Measurements from ENCODE around the gene IRS2.

DNA sequence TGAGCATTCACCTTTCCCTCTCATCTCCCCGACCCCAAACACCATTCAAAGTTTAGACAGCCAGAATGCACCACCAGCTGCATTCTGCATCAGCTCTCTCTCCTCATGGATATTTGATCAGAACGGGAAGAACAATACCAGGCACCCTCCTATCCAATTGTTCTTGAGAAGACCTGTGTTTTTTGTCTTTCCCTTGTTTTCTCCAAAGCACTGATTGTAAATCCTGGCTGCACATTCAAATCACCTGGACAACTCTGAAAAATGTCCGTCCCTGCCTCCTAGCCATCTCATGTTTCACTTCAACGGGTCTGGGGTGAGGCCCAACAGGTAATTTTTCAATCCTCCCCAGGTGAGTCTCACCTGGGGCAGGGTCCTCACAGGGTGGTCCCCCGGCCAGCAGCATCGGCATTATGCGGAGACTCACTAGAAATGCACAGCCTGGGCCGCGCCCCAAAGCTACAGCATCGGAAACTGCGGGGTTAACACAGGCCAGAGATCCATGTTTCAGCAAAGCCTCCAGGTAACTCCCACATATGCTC lies 5.5 kb downstream of the IRS2 start:
- TF ChIP-seq POLR2AphosphoS5 (IDR thresholded peaks at IDR 0.05; ENCODE audit: low read depth, low read length) (no peak), RAD21 (IDR thresholded peaks at IDR 0.05; ENCODE audit: low read depth) (no peak), TCF7L2 (IDR thresholded peaks at IDR 0.05; ENCODE audit: borderline replicate concordance, extremely low read depth, insufficient read depth, insufficient read length) (no peak), CEBPB (IDR thresholded peaks at IDR 0.05; ENCODE audit: low read depth) (no peak), EGR1 (IDR thresholded peaks at IDR 0.05; ENCODE audit: low read depth) (no peak), EZH2 (IDR thresholded peaks at IDR 0.05) (no peak), REST (IDR thresholded peaks at IDR 0.05; ENCODE audit: low read depth) (no peak), POLR2A (IDR thresholded peaks at IDR 0.05; ENCODE audit: borderline replicate concordance, extremely low read depth, insufficient read depth, insufficient read length) (no peak), ZFX (IDR thresholded peaks at IDR 0.05) (no peak), YY1 (IDR thresholded peaks at IDR 0.05; ENCODE audit: extremely low read depth, insufficient replicate concordance, low read depth, low read length) (no peak)
- TF ChIP-seq, protein P1, sequence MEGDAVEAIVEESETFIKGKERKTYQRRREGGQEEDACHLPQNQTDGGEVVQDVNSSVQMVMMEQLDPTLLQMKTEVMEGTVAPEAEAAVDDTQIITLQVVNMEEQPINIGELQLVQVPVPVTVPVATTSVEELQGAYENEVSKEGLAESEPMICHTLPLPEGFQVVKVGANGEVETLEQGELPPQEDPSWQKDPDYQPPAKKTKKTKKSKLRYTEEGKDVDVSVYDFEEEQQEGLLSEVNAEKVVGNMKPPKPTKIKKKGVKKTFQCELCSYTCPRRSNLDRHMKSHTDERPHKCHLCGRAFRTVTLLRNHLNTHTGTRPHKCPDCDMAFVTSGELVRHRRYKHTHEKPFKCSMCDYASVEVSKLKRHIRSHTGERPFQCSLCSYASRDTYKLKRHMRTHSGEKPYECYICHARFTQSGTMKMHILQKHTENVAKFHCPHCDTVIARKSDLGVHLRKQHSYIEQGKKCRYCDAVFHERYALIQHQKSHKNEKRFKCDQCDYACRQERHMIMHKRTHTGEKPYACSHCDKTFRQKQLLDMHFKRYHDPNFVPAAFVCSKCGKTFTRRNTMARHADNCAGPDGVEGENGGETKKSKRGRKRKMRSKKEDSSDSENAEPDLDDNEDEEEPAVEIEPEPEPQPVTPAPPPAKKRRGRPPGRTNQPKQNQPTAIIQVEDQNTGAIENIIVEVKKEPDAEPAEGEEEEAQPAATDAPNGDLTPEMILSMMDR (IDR thresholded peaks at IDR 0.05 in 2 of 3, conservative IDR thresholded peaks at IDR 0.05 in 1 of 3; ENCODE audit: borderline replicate concordance in 1 of 3, insufficient read depth in 1 of 3, low read depth in 2 of 3, low read length in 2 of 3): no peak
- TF ChIP-seq, protein P2, sequence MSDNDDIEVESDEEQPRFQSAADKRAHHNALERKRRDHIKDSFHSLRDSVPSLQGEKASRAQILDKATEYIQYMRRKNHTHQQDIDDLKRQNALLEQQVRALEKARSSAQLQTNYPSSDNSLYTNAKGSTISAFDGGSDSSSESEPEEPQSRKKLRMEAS (IDR thresholded peaks at IDR 0.05): no peak
